ENCODE results near the gene SYTL2.
"Not testable (repeated sequence)": the region's sequence is repeated elsewhere in the genome, so short reads cannot be mapped to it uniquely, and the experiment has no call there.

SYTL2 gene, protein sequence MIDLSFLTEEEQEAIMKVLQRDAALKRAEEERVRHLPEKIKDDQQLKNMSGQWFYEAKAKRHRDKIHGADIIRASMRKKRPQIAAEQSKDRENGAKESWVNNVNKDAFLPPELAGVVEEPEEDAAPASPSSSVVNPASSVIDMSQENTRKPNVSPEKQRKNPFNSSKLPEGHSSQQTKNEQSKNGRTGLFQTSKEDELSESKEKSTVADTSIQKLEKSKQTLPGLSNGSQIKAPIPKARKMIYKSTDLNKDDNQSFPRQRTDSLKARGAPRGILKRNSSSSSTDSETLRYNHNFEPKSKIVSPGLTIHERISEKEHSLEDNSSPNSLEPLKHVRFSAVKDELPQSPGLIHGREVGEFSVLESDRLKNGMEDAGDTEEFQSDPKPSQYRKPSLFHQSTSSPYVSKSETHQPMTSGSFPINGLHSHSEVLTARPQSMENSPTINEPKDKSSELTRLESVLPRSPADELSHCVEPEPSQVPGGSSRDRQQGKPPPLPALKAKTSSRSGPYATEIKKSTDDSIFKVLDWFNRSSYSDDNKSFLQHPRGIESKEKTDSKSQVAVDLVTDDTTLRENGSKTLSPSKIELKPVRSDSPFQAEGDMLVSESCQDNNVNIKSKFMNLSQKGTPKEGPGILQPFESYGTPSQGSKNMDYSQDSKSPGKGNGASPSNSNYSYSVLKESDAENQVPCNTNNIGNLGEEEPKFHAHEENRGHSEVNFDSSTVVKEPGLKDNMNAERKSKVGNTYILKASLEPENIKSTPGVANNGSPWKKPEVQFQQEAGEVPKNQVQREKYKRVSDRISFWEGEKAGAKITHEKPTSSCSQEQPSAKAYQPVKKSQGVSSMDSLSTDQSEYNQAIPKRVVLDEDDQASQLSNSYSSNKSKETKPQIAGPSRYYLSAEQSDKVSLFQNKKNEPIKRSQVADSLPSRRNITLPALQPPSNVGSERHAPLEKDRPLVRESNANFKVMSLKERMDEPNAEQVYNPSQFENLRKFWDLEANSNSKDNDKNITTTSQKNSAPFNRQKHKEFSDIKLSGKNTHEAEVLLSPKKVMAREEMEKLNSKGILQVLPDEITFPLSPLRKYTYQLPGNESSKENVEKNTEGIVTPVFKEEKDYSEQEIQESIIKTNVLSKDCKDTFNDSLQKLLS (N-terminal part only)

DNA sequence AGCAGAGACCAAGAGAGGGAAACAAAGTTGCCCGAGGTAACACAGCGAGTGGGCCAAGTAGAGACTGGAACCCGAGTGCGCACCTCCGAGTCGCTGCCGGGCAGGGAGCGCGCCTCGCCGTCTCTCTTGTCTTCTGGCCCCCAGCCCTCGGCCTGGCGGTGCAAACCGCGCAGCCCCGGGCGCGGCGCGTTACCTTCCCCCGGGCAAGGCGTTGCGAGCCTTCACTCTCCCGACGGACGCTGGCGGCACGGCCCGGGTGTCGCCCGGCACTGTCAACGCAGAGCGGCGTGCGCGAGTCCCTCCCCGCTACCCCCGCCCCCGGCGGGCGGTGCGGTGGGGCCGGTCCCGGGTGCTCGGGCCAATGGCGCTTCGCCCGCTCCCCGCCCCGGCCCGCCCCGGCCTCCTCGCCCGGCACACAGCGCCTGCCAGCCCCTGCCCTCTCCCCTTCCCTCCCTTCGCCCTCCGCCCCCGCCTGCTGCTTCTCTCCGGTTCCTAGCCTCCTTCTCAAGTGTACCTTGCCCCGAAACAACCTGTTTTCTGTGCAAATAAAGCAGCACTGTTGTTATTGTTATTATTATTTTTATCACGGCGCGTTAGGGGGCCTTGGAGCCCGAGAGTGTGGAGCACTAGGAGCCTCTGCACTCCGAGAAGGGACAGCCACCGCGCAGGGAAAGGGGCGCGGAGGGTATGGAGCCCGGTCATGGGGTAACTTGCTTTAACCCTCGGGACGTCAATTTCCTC is at the start of gene SYTL2:
Gene SYTL2, minus strand, starts transcription at position 271 of the 741 bp plus-strand sequence. CDS start 53,416 bp downstream, outside the sequence.
- peak; percentile 59 for DNase-seq

DNA sequence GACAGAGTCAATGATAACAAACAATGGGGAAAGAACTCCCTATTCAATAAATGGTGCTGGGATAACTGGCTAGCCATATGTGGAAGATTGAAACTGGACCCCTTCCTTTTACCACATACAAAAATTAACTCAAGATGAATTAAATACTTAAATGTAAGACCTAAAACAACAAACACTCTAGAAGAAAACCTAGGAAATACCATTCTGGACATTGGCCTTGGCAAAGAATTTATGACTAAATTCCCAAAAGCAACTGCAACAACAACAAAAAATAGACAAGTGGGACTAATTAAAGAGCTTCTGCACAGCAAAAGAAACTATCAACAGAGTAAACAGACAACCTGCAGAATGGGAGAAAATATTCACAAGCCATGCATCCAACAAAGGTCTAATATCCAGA is 48.6 kb upstream of the SYTL2 start:
- DNase-seq, result not testable (repeated sequence)

DNA sequence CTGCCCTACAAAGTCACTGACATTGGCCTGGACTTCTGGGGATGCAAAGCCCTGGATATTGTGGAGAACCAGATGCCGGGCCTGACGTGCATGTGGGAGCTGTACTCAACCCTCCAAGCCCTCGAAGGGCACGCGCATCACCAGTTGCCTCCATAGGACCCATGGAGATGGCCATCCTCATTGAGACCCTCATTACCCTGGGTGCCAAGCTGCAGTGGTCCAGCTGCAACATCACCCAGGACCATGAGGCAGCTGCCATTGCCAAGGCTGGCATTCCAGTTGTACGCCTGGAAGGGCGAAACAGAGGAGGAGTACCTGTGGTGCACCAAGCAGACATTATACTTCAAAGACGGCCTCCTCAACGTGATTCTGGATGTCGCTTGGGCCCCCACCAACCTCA is 46.2 kb upstream of the SYTL2 start:
- DNase-seq, result no peak

DNA sequence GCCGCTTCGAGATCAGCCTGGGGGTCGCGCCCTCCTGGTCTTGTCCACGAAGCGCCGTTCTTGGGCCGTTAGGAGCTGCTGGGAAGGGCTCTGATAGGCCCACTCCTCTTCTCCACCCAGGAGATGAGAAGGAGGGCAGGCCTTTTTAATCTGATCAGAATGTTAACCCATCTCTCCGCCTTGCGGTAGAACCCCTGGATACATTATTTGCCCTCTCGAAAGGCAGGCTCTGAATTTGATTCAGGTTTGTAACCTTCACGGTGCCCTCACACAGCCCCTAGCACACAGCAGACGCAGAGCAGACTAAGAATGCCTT is 44.4 kb upstream of the SYTL2 start, which contains the start of gene CCDC83:
Gene CCDC83, plus strand, starts transcription at position 43 of the 316 bp plus-strand sequence. CDS start 9,741 bp downstream, outside the sequence.
- no peak for DNase-seq

DNA sequence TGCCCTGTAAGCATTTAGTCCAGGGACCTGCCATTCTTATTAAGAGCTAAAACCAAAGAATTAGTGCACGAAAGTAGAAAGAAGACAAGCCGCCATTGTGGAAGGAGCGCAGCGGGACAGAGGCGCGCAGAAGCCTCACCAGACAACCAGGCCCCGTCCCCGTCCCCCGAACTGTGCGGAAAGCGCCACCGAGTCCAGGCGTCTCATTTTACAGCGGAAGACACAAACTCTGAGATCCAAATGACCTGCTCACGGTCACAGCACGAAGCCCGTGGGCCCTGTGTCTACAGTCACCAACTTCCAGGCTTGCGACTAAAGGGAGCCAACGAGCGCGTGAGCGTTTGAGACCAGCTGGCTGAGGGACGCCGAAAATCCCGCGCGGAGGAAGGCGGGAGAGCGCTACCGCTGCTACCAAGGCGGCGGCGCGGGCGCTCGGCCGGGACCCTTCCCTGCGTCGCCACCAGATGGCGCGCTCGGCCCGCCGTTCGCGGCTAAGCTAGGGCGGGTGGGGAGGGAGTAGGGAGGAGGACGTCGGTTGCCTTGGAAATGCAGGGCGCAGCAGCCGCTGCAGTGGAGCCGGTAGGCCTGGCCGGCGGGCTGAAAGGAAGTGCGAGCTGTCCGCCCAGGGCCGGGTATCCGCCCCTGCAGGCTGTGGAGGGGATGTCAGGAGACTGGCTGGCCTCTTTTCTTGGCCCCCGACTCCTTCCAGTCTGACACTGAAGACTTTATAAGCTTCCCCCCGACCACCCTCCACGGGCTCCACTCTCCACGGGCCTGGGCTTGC is 43.8 kb upstream of the SYTL2 start:
- peak; percentile 89 for DNase-seq

DNA sequence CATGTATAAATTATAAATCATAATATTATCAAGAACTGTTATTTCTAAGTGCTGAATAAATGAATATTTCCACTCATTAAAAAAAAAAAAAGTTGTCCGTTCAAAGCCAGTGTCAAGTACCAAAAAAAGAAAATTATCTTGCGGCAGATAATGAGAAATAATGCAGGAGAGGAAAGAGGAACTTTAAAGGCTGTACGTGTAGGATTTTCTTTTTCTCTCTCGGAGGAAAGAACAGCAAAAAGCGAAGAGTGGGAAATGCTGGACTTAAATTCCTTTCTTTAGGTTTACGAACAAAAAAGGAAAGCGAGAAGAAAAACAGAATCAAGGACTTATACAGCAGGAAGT is 43.2 kb upstream of the SYTL2 start:
- no peak for DNase-seq

DNA sequence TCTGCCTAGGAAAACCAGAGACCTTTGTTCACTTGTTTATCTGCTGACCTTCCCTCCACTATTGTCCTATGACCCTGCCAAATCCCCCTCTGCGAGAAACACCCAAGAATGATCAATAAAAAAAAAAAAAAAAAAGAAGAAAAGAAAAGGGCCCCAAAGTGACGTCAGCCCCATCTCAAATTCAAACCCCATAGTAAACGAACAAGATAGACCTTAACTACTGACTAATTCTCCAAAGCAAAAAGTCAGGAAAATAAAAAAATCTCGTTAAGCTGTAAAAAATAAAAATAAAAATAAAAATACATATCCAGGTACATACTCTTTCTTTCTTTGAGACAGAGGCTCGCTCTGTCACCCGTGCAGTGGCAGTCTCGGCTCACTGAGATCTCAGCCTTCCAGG is 42.6 kb upstream of the SYTL2 start:
- DNase-seq, result not testable (repeated sequence)

DNA sequence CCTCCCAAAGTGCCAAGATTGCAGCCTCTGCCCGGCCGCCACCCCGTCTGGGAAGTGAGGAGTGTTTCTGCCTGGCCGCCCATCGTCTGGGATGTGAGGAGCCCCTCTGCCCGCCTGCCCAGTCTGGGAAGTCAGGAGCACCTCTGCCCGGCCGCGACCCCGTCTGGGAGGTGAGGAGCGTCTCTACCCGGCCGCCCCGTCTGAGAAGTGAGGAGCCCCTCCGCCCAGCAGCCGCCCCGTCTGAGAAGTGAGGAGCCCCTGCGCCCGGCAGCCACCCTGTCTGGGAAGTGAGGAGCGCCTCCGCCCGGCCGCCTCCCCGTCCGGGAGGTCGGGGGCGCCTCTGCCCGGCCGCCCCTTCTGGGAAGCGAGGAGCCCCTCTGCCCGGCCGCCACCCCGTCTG is 41.8 kb upstream of the SYTL2 start:
- DNase-seq, result not testable (repeated sequence)

DNA sequence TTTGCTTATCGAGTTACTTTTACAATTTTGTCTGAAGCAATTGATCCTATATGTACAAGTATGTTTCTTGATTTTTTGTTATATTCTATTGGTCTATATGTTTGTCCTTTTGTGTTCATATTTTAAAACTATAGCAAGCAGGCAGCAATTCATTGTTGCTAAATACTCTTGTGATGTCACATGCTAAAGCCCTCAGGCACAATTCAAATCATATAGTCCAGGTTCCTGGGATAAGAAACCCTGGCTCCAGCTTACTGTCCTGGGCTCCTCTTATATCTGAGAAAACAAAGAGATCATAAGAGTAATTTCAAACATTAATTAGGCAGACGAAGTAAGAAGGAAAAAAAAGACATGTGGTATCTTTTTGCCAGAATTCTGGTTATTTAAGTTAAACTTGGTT is 37.6 kb upstream of the SYTL2 start:
- DNase-seq, result no peak

DNA sequence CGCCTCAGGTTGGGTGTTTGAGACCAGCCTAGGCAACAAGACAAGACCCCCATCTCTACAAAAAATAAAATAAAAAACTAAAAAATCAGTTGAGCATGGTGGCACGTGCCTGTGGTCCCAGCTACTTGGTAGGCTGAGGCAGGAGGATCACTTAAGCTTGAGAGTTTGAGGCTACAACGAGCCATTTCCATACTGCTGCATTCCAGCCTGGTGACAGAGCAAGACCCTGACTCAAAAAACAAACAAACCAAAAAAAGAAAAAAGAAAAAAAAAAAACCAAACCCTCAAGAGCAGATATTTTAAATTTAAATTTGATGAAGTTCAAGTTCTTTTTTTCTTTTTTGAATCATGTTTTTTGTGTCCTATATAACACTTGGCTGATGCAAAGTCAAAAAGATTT is 37.1 kb upstream of the SYTL2 start:
- DNase-seq, result no peak

DNA sequence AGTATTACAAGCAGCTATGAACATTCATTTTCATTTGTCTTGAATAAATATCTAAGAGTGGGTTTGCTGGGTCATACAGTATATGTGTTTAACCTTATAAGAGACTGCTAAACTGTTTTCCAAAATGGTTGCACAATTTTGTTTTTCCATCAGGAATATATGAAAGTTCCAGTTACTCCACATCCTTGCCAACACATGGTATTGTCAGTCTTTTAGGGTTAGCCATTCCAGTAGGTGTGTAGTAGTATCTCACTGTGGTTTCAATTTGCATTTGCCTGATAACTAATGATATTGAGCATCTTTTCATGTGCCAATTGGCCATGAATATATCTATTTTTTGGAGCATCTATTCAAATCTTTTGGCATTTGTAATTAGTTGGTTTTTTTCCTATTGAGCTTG is 36.5 kb upstream of the SYTL2 start:
- no peak for DNase-seq

DNA sequence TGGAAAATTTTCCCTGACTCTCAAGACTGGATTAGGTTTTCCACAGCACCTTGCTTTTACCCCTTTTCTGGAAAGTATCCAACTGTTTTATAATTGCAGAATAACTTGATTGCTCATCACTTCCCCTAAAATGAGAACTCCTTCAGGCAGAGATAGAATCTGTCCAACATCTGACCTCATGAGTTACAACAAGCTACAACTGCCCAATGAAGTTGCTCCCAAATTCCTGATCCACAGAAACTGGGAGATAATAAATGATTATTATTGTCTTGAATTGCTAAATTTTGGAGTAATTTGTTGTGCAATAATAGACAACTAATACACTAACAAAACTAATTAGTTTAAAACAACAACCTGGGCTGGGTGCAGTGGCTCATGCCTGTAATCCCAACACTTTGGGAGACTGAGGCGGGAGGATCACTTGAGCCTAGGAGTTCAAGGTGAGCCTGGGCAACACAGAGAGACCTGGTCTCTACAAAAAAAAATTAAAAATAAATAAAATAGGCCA is 34.2 kb upstream of the SYTL2 start:
- DNase-seq, result no peak

DNA sequence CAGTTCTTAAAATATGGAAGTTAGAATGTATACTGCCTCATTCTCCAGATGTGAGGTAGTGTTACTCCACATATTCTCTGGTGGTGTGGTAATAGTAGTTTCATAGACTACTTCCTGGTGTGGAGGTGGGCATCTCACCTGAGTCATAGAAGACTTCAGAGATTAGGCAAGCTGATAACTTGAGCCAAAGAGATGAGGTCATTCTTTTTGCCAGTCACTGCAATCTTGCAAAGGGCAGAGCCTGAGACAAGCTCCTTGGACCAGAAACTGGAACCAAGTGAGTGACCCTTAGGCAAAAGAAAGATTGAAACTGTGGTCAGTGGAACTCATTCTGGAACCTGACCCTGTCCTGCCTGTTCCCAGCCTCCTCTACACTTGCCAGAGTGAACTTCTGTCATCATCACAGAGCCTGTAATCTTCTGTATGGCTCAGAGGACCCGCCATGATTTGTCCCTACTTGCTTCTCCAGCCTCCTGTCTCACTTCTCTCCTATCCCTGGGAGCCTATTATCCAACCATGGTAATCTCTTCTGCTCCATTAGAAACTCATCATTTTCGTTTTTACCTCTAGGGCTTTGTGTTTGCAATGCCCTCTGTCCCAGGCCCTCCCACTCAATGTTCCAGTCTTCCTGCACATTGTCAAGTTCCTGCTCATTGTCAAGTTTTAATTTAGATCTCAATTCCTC is 33.6 kb upstream of the SYTL2 start:
- no peak for DNase-seq

DNA sequence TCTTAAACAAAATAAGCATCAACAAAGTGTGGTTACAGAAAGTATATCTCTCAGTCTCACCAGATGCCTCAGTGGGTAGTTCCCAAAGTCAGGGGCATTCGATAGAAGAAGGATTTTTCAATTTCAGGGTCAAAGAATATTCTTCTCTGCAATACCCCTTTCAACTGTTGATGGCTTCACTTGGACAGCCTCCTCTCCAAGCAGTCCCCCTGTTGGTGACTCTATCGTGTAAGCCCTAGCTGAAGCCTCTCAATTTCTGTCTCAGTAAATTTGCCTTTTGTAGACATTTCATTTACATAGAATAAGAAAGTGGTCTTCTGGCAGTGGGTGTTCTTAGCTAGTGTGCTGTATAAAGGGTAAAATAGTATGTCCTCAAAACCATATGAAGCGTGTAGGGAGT is 33.0 kb upstream of the SYTL2 start:
- no peak for DNase-seq

DNA sequence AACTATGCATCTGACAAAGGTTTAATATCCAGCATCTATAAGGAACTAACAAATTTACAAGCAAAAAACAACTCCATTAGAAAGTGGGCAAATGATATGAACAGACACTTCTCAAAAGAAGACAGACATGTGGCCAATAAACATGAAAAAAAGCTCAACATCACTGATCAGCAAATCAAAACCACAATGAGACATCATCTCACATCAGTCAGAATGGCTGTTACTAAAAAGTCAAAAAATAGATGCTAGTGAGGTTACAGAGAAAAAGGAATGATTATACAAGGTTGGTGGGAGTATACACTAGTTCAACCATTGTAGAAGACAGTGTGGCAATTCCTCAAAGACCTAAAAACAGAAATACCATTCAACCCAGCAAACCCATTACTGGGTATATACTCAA is 30.0 kb upstream of the SYTL2 start:
- not testable (repeated sequence) for DNase-seq

DNA sequence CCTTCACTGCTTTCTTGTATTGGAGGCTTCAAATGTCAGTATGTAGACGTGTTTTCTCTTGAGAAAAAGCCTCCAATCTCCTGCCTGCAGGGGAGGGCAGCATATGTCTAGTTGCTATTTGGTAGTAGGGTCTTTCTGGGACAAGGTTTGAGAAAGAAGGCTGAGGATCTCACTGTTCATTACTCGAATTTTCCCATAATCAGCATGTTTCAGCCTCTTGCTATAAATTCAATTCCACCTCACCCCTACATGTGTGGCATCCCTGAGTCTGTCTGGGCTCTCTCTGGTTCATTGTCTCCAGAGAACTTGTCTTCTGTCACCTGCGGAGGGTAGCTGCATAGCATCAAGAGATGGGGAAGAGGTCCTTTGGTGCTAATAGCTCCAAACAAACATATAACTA is 24.8 kb upstream of the SYTL2 start:
- DNase-seq, result no peak

DNA sequence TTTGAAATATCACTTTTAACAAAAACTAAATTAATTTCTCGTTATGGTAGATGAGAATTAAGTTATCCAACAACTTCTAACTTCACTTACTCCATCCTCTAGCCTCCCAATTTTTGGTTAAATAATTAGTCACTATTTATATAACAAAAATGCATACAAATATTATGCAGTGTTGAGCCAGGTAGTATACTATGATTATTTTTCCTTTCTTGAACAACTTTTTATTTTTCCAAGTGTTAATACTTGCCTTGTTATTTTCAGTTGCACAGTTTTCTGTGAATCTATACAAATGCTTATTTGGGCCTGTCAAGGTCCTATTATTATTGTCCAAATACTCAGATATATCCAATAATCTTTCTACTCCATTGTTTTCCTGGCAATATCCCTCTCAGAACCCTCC is 24.3 kb upstream of the SYTL2 start:
- no peak for DNase-seq

DNA sequence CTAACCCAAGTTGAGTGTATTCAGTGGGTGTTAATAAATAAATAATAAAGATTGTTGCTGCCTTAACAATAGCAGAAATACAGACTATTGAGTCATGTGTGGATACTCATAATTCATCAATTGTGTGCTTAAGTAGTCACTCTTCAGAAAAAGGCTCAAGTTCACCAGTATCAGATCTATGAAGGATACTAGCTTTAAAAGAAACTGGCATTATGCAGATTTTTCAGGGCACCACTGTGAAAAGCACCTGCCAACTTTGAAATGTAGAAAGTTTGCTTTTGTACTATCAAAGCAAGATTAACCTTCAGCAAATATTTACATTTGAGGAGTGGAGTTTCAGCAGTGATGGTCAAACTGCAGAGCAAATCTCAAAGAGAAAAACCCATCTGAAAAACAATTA is 20.1 kb upstream of the SYTL2 start:
- no peak for DNase-seq

DNA sequence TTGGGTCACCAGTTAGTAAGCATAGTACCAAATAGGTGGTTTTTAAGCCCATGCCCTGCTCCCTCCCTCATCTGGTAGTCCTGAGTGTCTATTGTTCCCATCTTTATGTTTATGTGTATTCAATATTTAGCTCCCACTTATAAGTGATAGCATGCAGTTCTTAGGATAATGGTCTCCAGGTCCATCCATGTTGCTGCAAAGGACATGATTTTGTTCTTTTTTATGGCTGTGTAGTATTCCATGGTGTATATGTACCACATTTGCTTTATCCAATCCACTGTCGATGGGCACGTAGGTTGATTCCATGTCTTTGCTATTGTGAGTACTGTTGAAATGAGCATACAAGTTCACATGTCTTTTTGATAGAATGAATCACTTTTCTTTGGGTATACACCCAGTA is 18.2 kb upstream of the SYTL2 start:
- no peak for DNase-seq

DNA sequence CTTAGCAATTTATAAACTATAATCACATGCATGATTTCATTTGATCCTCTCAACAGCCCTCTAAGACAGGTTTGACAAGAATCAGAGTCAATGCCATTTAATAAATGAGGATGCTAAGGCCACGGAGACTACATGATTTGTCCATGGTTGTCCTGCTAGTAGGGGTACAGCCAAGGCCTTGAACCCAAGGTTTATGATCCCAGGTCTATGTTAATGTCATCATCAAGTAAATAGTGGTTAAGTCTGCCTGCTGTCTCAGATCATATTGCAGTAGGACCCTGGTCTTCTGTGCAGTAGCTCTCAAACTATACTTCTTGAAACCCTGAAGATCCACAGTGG is 17.7 kb upstream of the SYTL2 start:
- DNase-seq, result no peak
